HepG2 (cell line): ENCODE data around the gene ZNF804B. TPM values are rescaled to one million over a fixed set of nuclear protein-coding genes. Genes with fewer than 3 reads are reported as not detected.

Experiments
- ATAC-seq: fragments of 200-7000 bp; cut with Tn5 transposase; 3 replicates; pipeline ENCODE4 v1.9.1; 2020; ENCODE audit warnings: mild to moderate bottlenecking, moderate library complexity
- BruUV-seq: library from RNA; stranded (reverse); fragments of 400-500 nt; replicated peaks from 2 replicates; lab custom pipeline; 2021; lab: Mats Ljungman, UMichigan
- CTCF ChIA-PET: fragments of 300-600 bp; formaldehyde crosslinking; extraction: SDS; loops from one replicate; lab custom pipeline; 2021; ENCODE audit warnings: low total read pairs, inconsistent platforms, low intra/inter-chr PET ratio; lab: Yijun Ruan, JAX
- POLR2A ChIA-PET: fragments of 350-600 bp; sonication (Branson Sonifier 250); formaldehyde crosslinking; loops from one replicate; lab custom pipeline; 2020; ENCODE audit warnings: antibody characterized with exemption, inconsistent platforms; lab: Yijun Ruan, JAX
- DNase-seq: peaks from one replicate; pipeline ENCODE4 v3.0.0-alpha.2; 2015; ENCODE audit warnings: low spot score
- FAIRE-seq: peaks from 3 replicates; lab custom pipeline; 2011; peaks lifted over from hg19 to GRCh38; lab: Jason Lieb, UNC
- H2AFZ ChIP-seq: one replicate; pipeline ENCODE4 v1.6.1; 2011; ENCODE audit warnings: low read length, inconsistent platforms
- H3K27ac ChIP-seq: fragments of 300-600 bp; 3 replicates; pipeline ENCODE4 v1.8.0; 2011; ENCODE audit warnings: mixed run types, mild to moderate bottlenecking, mixed read lengths, low read length, inconsistent platforms; ENCODE audit not compliant: insufficient read depth; ENCODE audit errors: extremely low read length
- H3K27me3 ChIP-seq, 2 experiments: fragments of 200-600 bp in 1 of 2; 2 replicates in 1 of 2; 3 replicates in 1 of 2; pipeline versions ENCODE4 v1.6.0 to v1.8.0; 2011; ENCODE audit warnings: low read length in 2 of 2, mild to moderate bottlenecking in 2 of 2, moderate library complexity in 2 of 2, inconsistent platforms in 1 of 2; ENCODE audit not compliant: insufficient read depth in 2 of 2, control insufficient read depth in 1 of 2
- H3K36me3 ChIP-seq, 2 experiments: fragments of 200-600 bp in 1 of 2; replicated peaks in 1 of 2; 2 replicates in 1 of 2; 3 replicates in 1 of 2; pipeline versions ENCODE4 v1.5.1 to v1.8.0; 2011; ENCODE audit warnings: low read length in 2 of 2, inconsistent platforms in 1 of 2; ENCODE audit not compliant: insufficient read depth in 2 of 2, control insufficient read depth in 1 of 2
- H3K4me1 ChIP-seq: 2 replicates; pipeline ENCODE4 v1.5.1; 2012; ENCODE audit warnings: low read length, inconsistent platforms; ENCODE audit not compliant: insufficient read depth
- H3K4me2 ChIP-seq: 2 replicates; pipeline ENCODE4 v1.6.0; 2011; ENCODE audit warnings: low read depth, low read length, inconsistent platforms
- H3K4me3 ChIP-seq, 3 experiments: fragments of 200-600 bp in 1 of 3; sonication (generic), shearing (Covaris generic) in 1 of 3; replicated peaks in 1 of 3; 2 replicates each; pipeline ENCODE4 v1.5.1; 2011 to 2016; ENCODE audit warnings: low read length in 3 of 3, inconsistent platforms in 2 of 3, low read depth in 2 of 3, mild to moderate bottlenecking in 2 of 3, control low read depth in 1 of 3, mixed read lengths in 1 of 3; ENCODE audit not compliant: insufficient read depth in 1 of 3
- H3K79me2 ChIP-seq: one replicate; pipeline ENCODE4 v1.6.1; 2011; ENCODE audit warnings: low read length, inconsistent platforms; ENCODE audit not compliant: insufficient read depth
- H3K9ac ChIP-seq: 2 replicates; pipeline ENCODE4 v1.6.0; 2011; ENCODE audit warnings: mild to moderate bottlenecking, low read depth, low read length, inconsistent platforms; ENCODE audit not compliant: insufficient read depth
- H3K9me3 ChIP-seq: 2 replicates; pipeline ENCODE4 v1.5.1; 2012; ENCODE audit warnings: mild to moderate bottlenecking, low read length
- H4K20me1 ChIP-seq: 2 replicates; pipeline ENCODE4 v1.6.0; 2011; ENCODE audit warnings: inconsistent platforms, mild to moderate bottlenecking, low read length, moderate library complexity; ENCODE audit not compliant: insufficient read depth
- GRHL1 ChIP-seq: sonication (generic); formaldehyde crosslinking; conservative IDR thresholded peaks from 2 replicates; pipeline ENCODE4 v1.8.0; 2022; ENCODE audit warnings: missing genetic modification reagents
- GTF3A ChIP-seq: sonication (generic); formaldehyde crosslinking; conservative IDR thresholded peaks from 2 replicates; pipeline ENCODE4 v1.4.0; 2020; ENCODE audit warnings: mild to moderate bottlenecking, missing genetic modification reagents
- HINFP ChIP-seq: sonication (generic); formaldehyde crosslinking; IDR thresholded peaks from 2 replicates; pipeline ENCODE4 v1.4.0; 2020; ENCODE audit warnings: low read depth, mild to moderate bottlenecking, missing genetic modification reagents
- MLLT10 ChIP-seq: sonication (generic); formaldehyde crosslinking; IDR thresholded peaks from 2 replicates; pipeline ENCODE4 v1.4.0; 2020; ENCODE audit warnings: missing genetic modification reagents
- NFIB ChIP-seq: sonication (generic); formaldehyde crosslinking; IDR thresholded peaks from 2 replicates; pipeline ENCODE4 v1.9.0; 2021; ENCODE audit warnings: missing genetic modification reagents, mild to moderate bottlenecking, borderline replicate concordance
- NFIC ChIP-seq: IDR thresholded peaks from 2 replicates; pipeline ENCODE4 v1.6.1; 2012; ENCODE audit warnings: mild to moderate bottlenecking, low read length, inconsistent platforms
- SNAPC2 ChIP-seq: sonication (generic); formaldehyde crosslinking; IDR thresholded peaks from 2 replicates; pipeline ENCODE4 v1.8.1; 2022; ENCODE audit warnings: mild to moderate bottlenecking, missing genetic modification reagents
- TGIF2 ChIP-seq: IDR thresholded peaks from 2 replicates; pipeline ENCODE4 v1.6.1; 2016; ENCODE audit warnings: control low read depth, missing compliant biosample characterization
- TOE1 ChIP-seq: sonication (generic); formaldehyde crosslinking; IDR thresholded peaks from 2 replicates; pipeline ENCODE4 v1.4.0; 2020; ENCODE audit warnings: mild to moderate bottlenecking, missing genetic modification reagents
- ZNF234 ChIP-seq: sonication (generic); formaldehyde crosslinking; conservative IDR thresholded peaks from 2 replicates; pipeline ENCODE4 v1.5.1; 2020; ENCODE audit warnings: mild to moderate bottlenecking, missing genetic modification reagents
- ZNF431 ChIP-seq: sonication (generic); formaldehyde crosslinking; IDR thresholded peaks from 2 replicates; pipeline ENCODE4 v1.9.0; 2022; ENCODE audit warnings: missing genetic modification reagents, low read depth, mild to moderate bottlenecking, borderline replicate concordance
- ZNF44 ChIP-seq: sonication (generic); formaldehyde crosslinking; IDR thresholded peaks from 2 replicates; pipeline ENCODE4 v1.5.1; 2020; ENCODE audit warnings: mild to moderate bottlenecking, missing genetic modification reagents
- ZNF883 ChIP-seq: sonication (generic); formaldehyde crosslinking; IDR thresholded peaks from 2 replicates; pipeline ENCODE4 v1.5.1; 2020; ENCODE audit warnings: mild to moderate bottlenecking, missing genetic modification reagents; ENCODE audit errors: not compliant biosample characterization
- WGBS: methylation state at CpG from one replicate; pipeline ENCODE4 v1.1.6; 2017; ENCODE audit warnings: low lambda C conversion rate; 5-methylcytosine and 5-hydroxymethylcytosine counted together
- in situ Hi-C: cut with HindIII; loops from 2 replicates; pipeline ENCODE4 v1.10.0; 2017; ENCODE audit warnings: low pct_unique_long_range_greater_than_20kb; ENCODE audit not compliant: extremely low pct_ligation_motif_present
- intact Hi-C: fragments of 100-400 bp; cut with micrococcal nuclease; formaldehyde crosslinking; loops from one replicate; pipeline ENCODE4 v1.10.0; 2022; ENCODE audit not compliant: unreplicated experiment
- polyA plus RNA-seq, 8 experiments: library from polyadenylated mRNA; depleted of rRNA in 3 of 8; stranded (reverse) in 7 of 8; unstranded in 1 of 8; fragments of >200 nt; fragmentation: Illumina TruSeq in 4 of 8; extraction: Trizol in 4 of 8; gene quantifications; 2 replicates each; pipeline versions ENCODE4 v1.2.1 to v1.2.3, GENCODE V29; 2011 to 2016; ENCODE audit warnings: low read depth in 4 of 8, missing spikeins in 1 of 8, mixed read lengths in 1 of 8; ENCODE audit not compliant: insufficient read depth in 1 of 8
- total RNA-seq, 5 experiments: library from RNA; depleted of rRNA; stranded (reverse); fragments of >200 nt; fragmentation: Illumina TruSeq; extraction: Trizol; gene quantifications; 2 replicates each; pipeline ENCODE4 v1.2.3, GENCODE V29; 2016; ENCODE audit warnings: low read depth in 1 of 5

ZNF804B gene
- total and polyA plus RNA-seq, 2 of the 13 experiments (the other 11 are each of a cell fraction or from before 2014, with no cell fraction given), result not detected

DNA sequence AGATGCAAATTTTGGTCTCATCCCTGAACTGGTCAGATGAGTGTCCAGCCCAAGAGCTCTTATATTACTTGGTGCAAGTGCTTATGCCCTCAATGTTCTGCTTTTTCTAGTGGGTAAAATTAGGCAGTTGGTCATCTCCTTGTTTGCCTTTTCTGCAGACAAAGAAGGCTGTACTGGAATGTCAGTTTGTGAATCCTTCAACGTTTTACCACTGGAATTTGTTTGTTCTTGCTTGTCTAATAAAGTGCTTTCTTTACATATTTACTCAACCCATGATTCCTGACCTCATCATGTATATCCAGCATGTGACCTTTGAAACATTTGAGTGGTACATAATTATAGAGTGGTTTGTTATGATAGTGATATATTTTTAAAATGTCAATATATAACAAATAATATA is 268.3 kb downstream of the ZNF804B start (continued):
- no peak for TF ChIP-seq NFIC
- no peak for TF ChIP-seq ZNF431 (CRISPR knock-in tag)
- TF ChIP-seq GTF3A (CRISPR knock-in tag), result no peak
- TF ChIP-seq ZNF234 (CRISPR knock-in tag), result no peak

DNA sequence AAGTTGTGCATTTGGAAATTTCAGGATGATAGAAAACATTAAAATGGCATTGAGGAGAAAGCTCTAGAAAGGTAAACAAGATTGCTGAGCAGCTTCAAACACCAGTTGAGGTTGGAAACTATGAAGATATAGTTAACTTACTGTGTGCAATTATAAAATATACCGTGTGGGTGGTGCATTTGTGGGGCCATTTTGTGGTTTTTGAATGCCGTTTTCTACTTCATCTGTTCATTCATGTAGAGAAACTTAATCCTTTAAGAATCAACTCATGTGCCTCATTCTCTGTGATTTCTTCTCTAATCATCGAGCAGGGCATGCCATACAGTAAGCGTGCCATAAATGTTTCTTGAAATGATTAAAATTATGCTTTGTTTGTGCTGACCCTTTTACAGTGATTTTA is 268.8 kb downstream of the ZNF804B start:
- H3K4me1 ChIP-seq, result no peaks in the 10 kb centered on the region
- intact Hi-C loops, result no loop called here
- ChIA-PET CTCF (no interaction called here), POLR2A (no interaction called here)
- no peaks in the 10 kb centered on the region for H3K27me3 ChIP-seq
- WGBS, result 10% methylated on average over 4 of the region's 4 CpGs
- H2AFZ ChIP-seq, result no peak overlapping the region
- no peak for DNase-seq
- H3K9ac ChIP-seq, result no peak overlapping the region
- H3K4me2 ChIP-seq, result no peak overlapping the region
- H3K4me3 ChIP-seq, result no peak overlapping the region
- H3K9me3 ChIP-seq, result no peaks in the 10 kb centered on the region
- no peaks in the 10 kb centered on the region for H3K79me2 ChIP-seq
- no peak for ATAC-seq
- in situ Hi-C loops, result no loop called here
- no peaks in the 10 kb centered on the region for H4K20me1 ChIP-seq
- FAIRE-seq, result no peak
- BruUV-seq, result no TSS peak
- no peaks in the 10 kb centered on the region for H3K36me3 ChIP-seq
- H3K27ac ChIP-seq, result no peak overlapping the region
- TF ChIP-seq NFIB (CRISPR knock-in tag), result no peak
- no peak for TF ChIP-seq SNAPC2 (CRISPR knock-in tag)
- no peak for TF ChIP-seq TOE1 (CRISPR knock-in tag)
- TF ChIP-seq TGIF2 (CRISPR knock-in tag), result no peak
- TF ChIP-seq GRHL1, result no peak
- TF ChIP-seq ZNF44 (CRISPR knock-in tag), result no peak
- TF ChIP-seq ZNF883 (CRISPR knock-in tag), result no peak
- TF ChIP-seq HINFP (CRISPR knock-in tag), result no peak
- TF ChIP-seq MLLT10 (CRISPR knock-in tag), result no peak
